NCI-H748 treated with DMSO at 0.1 percent for 48 hours (cell line): ENCODE results near the gene LEMD3.

Experiments
- DNase-seq: peaks from one replicate; lab custom pipeline; 2025; lab: John Stamatoyannopoulos, UW

Gene LEMD3

GRCh38 chr12:65169320-65170208 is at the start of gene LEMD3:
LEMD3 (plus strand) TSS chr12:65169583; CDS start chr12:65169597, 14 bp downstream.
- peak; percentile 91 for DNase-seq

GRCh38 chr12:65121049-65121955 is 48.1 kb upstream of the LEMD3 start, which contains the start of gene WIF1:
WIF1 (minus strand) TSS chr12:65121305; CDS start chr12:65121191, 114 bp downstream.
- DNase-seq = peak; percentile 45

- DNase-seq = no peak
These were observed 47.4 kb upstream of the LEMD3 start for GRCh38 chr12:65121956-65122469.

DNA sequence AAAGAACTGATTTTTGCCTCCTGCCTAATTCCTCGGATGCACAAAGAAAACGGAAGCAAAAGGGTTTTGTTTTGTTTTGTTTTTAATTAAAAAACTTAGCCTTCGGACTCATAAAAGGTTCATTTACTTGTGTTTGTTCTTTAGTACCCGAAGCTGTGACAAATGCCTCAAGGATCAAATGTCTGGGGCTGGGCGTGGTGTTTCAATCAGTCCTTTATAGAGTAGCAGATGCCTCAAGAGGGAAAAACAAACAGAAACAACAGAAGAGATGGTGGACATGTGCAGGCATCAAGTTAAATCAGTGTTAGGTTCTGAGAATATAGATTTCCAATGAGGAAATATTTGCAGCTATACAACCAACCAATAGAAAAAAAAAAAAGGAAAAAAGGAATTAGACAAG is 46.7 kb upstream of the LEMD3 start:
- DNase-seq = peak; percentile 40

DNA sequence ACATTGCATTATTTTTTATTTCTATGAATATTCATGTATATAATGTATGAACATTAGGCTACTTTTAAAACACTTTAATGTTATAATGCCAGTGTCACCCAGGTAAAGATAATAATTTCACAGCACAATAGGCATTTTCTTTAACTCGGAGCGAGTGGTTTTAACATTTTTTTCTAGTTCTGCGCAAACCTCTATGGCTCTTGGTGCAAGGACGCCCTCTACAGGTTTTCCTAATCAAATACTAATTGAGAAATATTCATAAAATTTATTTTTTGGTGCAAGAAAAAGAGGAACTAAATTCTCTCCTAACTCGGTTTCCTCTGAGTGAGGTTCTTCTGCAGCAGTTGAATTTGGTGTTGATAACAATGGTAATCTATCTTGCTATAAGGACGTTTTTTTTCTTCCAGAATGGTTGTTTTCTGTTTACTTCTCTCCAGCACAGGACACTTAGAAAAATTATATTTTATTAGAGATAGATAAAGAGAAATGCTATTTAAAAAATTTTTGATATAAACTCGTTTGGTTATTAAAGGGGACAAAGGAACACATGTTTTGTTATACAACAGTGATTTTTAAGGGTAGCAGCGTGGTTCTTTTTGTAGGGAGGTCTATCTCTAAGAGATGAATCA is 45.8 kb upstream of the LEMD3 start:
- peak; percentile 42 for DNase-seq

- no peak for DNase-seq
These were observed 44.1 kb upstream of the LEMD3 start for GRCh38 chr12:65125247-65125646.

DNA sequence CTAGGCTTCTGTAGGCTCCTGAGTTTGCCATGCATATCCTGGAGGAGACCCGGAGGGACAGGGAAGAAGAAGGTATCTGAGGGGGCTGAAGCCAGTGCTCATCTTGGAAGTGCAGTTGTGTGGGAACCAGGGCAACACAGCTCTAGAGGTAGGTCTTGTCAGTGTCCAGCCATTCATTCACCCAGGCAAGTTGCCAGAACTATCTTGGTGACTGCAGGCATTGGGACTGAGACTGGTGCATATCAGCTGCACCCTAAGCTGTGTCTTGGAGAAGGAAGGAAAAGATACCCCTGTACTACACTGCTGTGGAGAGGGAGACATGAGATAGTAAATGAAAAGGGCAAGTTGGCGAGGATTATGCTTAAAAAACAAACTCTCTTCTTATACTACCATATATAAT is 43.4 kb upstream of the LEMD3 start:
- no peak for DNase-seq

DNA sequence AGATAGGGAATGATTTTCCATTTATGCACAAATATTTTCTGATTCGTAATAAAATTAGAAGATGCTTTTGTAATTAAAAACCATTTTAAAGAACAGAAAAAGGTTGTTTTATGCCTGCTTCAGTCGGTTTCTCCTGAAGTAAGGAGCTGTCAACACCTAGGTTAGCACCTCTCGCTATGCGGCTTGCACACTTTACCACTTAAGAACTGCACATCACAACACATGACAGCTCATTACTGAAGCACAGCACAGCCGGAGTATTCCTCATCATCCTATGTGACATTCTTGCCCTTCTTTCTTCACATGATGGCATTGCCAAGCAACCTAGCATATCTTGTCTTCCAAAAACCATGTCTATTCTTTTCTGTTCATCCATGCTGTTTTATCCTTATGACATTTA is 42.9 kb upstream of the LEMD3 start:
- no peak for DNase-seq

DNA sequence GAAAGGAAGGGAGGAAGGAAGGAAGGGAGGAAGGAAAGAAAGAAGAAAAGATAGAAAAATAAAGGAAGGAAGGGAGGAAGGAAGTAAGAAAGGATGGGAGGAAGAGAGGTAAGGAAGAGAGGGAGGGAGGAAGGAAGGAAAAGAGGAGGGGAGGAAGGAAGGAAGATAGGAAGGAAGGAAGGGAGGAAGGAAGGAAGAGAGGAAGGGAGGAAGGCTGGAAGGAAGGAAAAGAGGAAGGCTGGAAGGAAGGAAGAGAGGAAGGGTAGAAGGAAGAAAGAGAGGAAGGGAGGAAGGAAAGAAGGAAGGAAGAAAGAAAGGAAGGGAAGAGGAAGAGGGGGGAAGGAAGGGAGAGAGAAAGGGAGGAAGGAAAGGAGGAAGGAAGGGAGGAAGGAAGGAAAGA is 35.5 kb upstream of the LEMD3 start:
- no peak for DNase-seq

DNA sequence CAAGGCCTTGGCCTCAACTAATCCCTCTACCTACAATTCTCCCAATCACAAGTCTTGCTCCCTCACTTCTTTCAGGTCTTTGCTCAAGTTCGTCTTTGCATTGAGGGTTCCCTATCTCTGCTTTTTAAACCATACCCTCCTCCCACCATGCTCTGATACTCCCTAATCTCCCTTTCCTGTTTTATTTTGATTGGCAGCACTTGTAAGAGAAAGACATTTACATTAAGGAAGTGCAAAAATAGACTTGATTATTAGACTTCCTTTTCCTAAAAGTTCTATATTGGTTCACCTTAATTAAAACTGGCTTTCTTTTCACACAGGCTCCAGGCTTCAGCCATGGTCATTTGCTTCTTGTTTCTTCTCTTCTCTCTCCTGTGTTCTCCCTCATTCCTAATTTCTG is 30.0 kb upstream of the LEMD3 start:
- DNase-seq = no peak

GRCh38 chr12:65140738-65141137 is 28.6 kb upstream of the LEMD3 start:
- no peak for DNase-seq

- no peak for DNase-seq
These were observed 22.0 kb upstream of the LEMD3 start for GRCh38 chr12:65147312-65147905.

GRCh38 chr12:65152012-65152411 is 17.4 kb upstream of the LEMD3 start:
- DNase-seq = no peak

GRCh38 chr12:65152596-65152995 is 16.8 kb upstream of the LEMD3 start:
- DNase-seq = no peak

DNA sequence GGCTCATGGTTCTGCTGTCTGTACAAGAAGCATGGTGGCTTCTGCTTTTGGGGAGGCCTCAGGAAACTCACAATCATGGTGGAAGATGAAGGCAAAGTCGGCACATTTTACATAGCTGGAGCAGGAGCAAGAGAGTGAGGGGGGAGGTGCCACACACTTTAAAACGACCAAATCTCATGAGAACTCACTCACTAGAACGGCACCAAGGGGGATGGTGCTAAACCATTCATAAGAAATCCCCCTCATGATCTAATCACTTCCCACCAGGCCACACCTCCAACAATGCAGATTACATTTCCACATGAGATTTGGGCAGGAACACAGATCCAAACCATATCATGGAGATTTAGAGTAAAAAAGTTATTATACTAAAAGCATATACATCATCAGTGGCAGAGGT is 13.6 kb upstream of the LEMD3 start:
- no peak for DNase-seq

GRCh38 chr12:65156366-65156841 is 13.0 kb upstream of the LEMD3 start:
- DNase-seq = no peak

DNA sequence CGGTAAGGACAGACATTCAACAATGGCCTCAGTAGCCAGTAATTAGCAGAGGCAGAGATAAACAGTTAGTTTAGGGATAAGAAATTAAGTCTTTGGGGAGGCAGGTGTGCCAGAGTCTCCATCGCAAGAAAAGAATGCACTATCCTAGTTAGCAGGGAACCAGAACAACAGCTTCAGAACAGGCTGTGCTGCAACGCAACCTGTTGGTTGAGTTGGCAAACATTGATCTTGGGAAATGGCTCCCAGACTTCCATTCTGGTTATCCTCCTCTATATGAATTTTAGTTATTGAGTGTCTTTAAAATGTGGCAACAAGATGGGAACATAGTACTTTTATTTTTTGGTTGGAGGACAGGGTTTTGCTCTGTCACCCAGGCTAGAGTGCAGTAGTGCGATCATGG is 12.3 kb upstream of the LEMD3 start:
- no peak for DNase-seq

GRCh38 chr12:65162609-65163008 is 6.8 kb upstream of the LEMD3 start:
- DNase-seq = no peak

DNA sequence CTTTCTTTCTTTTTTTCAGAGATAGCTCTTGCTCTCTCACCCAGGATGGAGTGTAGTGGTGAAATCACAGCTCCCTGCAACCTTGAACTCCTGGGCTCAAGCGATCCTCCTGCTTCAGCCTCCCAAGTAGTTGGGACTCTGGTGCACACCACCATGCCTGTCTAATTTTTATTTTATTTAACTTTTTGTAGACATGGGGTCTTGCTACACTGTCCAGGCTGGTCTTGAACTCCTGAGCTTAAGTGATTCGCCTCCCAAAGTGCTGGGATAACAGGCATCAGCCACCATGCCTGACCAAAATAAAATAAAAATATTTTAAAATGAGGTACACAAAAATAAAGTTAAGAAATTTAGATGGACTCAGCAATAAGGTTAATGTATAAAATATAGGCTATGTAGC is 5.1 kb upstream of the LEMD3 start:
- no peak for DNase-seq

DNA sequence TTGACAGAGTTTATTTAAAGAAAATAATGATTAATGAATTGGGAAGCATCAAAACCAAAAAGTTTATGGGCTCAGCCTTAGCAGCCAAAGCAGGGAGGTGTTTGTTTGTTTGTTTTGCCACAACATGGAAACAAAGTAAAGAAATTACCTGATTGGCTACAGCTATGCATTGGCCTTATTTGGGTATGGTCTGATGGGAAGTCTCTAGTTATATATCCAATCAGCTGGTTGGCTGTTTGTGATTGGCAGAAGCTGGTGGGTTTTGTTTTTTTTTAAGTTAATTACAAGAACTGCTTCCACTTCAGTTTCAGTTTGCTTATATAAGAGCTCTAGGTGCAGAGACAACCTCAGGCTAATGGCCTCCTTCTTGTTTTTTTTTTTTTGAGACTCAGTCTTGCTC is 4.6 kb upstream of the LEMD3 start:
- DNase-seq = no peak

DNA sequence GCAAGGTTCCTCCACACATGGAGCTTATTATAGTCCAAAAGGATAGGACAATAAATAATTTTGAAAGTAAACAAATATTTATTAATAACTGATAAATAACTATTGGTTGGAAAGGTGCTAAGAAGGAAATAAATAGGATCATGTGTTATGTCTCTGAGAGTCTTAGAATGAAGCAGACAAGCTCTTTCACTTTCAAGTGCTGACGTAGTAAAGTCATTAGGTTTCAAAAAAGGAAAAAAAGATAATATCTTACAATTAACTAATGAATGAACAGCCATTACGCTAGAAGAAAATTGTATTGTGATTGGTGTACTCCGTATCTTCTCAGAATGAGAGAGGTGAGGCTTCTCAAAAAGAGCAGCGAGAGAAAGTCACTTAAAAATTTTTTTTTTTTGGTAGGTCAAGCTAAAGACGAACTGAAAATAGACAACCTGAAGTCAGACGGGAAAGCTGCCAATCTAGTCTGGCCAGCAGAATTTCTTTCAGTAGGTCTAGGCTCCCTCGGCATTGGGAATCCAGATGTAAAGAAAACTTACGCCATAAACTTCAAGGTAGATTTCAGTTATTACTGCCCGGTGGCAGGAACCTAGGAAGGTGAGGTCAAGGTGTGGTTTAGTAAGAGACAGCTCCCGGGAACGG is 583 bp upstream of the LEMD3 start:
- DNase-seq = no peak
